Right lobe of liver (tissue), 6 donors: ENCODE results near the gene AMOTL2. TPM values are rescaled to one million over a fixed set of nuclear protein-coding genes. Genes with fewer than 3 reads are reported as not detected.

Experiments
- ATAC-seq, 4 donors: fragments of 200-7000 bp; cut with Tn5 transposase; one replicate each; pipeline ENCODE4 v1.9.1; 2020; ENCODE audit warnings: mild to moderate bottlenecking in 4 of 4, moderate library complexity in 4 of 4
- DNase-seq, 3 donors: peaks; one replicate each; pipeline ENCODE4 v3.0.0-alpha.2; 2020
- H3K27ac ChIP-seq, 3 donors: fragments of 200-600 bp; one replicate each; pipeline ENCODE4 v1.8.0; 2022
- H3K27me3 ChIP-seq, 2 donors: fragments of 200-600 bp; one replicate each; pipeline ENCODE4 v1.8.0; 2022
- H3K36me3 ChIP-seq, 4 donors: fragments of 200-600 bp; sonication (generic) in 1 of 4; one replicate each; pipeline versions ENCODE4 v1.5.1 to v1.8.0; 2017 to 2022; ENCODE audit warnings: control low read depth in 1 of 4
- H3K4me1 ChIP-seq, 4 donors: fragments of 200-600 bp; sonication (generic) in 1 of 4; one replicate each; pipeline versions ENCODE4 v1.5.1 to v1.8.0; 2017 to 2022; ENCODE audit warnings: control low read depth in 1 of 4
- H3K4me3 ChIP-seq, 3 donors: fragments of 200-600 bp; one replicate each; pipeline ENCODE4 v1.8.0; 2022
- H3K9me3 ChIP-seq, 4 donors: fragments of 200-600 bp; sonication (generic) in 1 of 4; one replicate each; pipeline versions ENCODE4 v1.5.1 to v1.8.0; 2017 to 2022; ENCODE audit warnings: control low read depth in 1 of 4
- POLR2A ChIP-seq: fragments of 450-650 bp; IDR thresholded peaks from one replicate; pipeline ENCODE4 v1.6.1; 2017; ENCODE audit warnings: antibody characterized with exemption, mild to moderate bottlenecking
- WGBS: methylation state at CpG from one replicate; pipeline ENCODE4 v1.1.6; 2018; ENCODE audit warnings: low coverage, low lambda C conversion rate; ENCODE audit not compliant: insufficient coverage; ENCODE audit errors: missing lambda C conversion rate; 5-methylcytosine and 5-hydroxymethylcytosine counted together
- intact Hi-C, 2 donors: fragments of 100-400 bp; cut with DNase I; formaldehyde crosslinking; loops; one replicate each; pipeline versions ENCODE4 v1.11.2 to v1.14.1; 2022
- total RNA-seq, 6 experiments: library from RNA; depleted of rRNA in 2 of 6; stranded (reverse); fragments of >200 nt in 2 of 6; fragmentation: NEBNext Ultra II Directional in 3 of 6; extraction: Animal tissue kit (Norgen Biotek cat#: 25700) in 3 of 6; gene quantifications; one replicate each; pipeline versions ENCODE4 v1.1.0 to v1.2.4, GENCODE V29; 2016 to 2023
- TF ChIP-seq, protein P1 (sequence below), 4 donors: fragments of 200-600 bp in 3 of 4; fragments of 450-650 bp in 1 of 4; IDR thresholded peaks; one replicate each; pipeline versions ENCODE4 v1.5.1 to v1.8.0; 2016 to 2022; ENCODE audit warnings: antibody characterized with exemption in 4 of 4, mild to moderate bottlenecking in 2 of 4
- donor health status: DM: no; HTN: yes; CAD: no.
- donor health status: DM: no; HTN: no; CAD: no.
- donor health status: DM: no; HTN: no; CAD: no.
- donor health status: DM: no; HTN: yes; CAD: no.
- donor health status: DM: no; HTN: yes; CAD: no.

AMOTL2 gene
- total RNA-seq, 6 experiments from 2014 or later: 18.0 to 33.3 (median 21.8) TPM

DNA sequence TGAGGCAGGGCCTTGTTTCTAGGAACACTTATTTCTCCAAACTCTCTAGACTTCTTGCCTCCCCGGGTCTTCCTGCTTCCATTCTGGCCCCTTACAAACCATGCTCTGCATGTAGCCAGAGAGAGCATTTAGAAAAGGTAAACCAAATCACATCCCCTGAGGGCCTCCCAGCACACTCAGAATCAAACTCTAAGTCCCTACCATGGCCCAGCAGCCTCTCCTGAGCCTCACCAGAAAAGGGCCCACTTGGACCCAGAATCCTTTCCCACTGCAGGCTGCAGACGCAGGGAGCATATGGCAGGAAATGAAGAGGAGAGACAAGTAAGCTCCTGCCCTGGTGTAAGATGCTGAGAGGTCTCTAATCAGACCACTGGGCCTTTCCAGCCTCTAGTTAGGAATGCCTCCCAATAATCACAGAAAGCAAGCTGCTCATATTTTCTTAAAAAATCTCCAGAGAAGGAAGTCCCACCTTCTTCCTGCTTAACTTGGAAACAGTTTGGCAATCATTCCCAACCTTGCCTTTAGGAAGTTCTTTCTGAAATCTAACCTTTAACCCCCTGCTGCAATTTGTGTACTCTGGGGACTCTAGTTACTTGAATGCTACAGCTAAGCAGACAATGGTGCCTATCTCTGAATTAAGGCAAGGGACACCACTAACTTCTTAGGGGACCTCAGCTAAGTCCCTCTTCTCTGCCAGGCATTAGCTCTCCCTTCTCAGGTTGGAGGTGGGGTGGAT lies 4.2 kb downstream of the AMOTL2 start:
- TF ChIP-seq, protein P1, sequence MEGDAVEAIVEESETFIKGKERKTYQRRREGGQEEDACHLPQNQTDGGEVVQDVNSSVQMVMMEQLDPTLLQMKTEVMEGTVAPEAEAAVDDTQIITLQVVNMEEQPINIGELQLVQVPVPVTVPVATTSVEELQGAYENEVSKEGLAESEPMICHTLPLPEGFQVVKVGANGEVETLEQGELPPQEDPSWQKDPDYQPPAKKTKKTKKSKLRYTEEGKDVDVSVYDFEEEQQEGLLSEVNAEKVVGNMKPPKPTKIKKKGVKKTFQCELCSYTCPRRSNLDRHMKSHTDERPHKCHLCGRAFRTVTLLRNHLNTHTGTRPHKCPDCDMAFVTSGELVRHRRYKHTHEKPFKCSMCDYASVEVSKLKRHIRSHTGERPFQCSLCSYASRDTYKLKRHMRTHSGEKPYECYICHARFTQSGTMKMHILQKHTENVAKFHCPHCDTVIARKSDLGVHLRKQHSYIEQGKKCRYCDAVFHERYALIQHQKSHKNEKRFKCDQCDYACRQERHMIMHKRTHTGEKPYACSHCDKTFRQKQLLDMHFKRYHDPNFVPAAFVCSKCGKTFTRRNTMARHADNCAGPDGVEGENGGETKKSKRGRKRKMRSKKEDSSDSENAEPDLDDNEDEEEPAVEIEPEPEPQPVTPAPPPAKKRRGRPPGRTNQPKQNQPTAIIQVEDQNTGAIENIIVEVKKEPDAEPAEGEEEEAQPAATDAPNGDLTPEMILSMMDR (IDR thresholded peaks at IDR 0.05): no peak
- TF ChIP-seq POLR2A: no peak
- no peaks in the 10 kb centered on the region for H3K27me3 ChIP-seq
- intact Hi-C loops: loop anchor here in 1 of 2 donors (5.0 kb wide), 1 partner anchor 58 kb away; no protein-coding TSS in a partner anchor
- H3K36me3 ChIP-seq: peaks cover 0 to 62% (median 31%) of the 10 kb centered on the region in 4 donors
- 63% methylated on average over 2 of the region's 2 CpGs for WGBS
- H3K4me1 ChIP-seq: peaks cover 0 to 36% (median 17%) of the 10 kb centered on the region in 4 donors
- ATAC-seq (no peak), DNase-seq (peak in 1 of 3 donors; percentile 37)
- no peaks in the 10 kb centered on the region for H3K9me3 ChIP-seq
- H3K27ac ChIP-seq: peak overlapping the region in 1 of 3 donors; percentile 19
- peak overlapping the region in 1 of 3 donors; percentile 8 for H3K4me3 ChIP-seq

GRCh38 chr3:134369231-134369741 lies 5.0 kb downstream of the AMOTL2 start:
- intact Hi-C loops: loop anchor here in 1 of 2 donors (5.0 kb wide), 1 partner anchor 57 kb away; no protein-coding TSS in a partner anchor
- Histone ChIP-seq H3K27me3 (no peaks in the 10 kb centered on the region), H3K4me3 (no peak overlapping the region), H3K36me3 (peaks cover 0 to 62% (median 31%) of the 10 kb centered on the region in 4 donors), H3K4me1 (peaks cover 0 to 43% (median 20%) of the 10 kb centered on the region in 4 donors), H3K9me3 (no peaks in the 10 kb centered on the region), H3K27ac (peak overlapping the region in 1 of 3 donors; percentile 33)
- ATAC-seq (no peak), DNase-seq (no peak)
- no peak for TF ChIP-seq POLR2A
- TF ChIP-seq, protein P1 (IDR thresholded peaks at IDR 0.05): no peak
- WGBS: 47% methylated on average over 10 of the region's 10 CpGs

DNA sequence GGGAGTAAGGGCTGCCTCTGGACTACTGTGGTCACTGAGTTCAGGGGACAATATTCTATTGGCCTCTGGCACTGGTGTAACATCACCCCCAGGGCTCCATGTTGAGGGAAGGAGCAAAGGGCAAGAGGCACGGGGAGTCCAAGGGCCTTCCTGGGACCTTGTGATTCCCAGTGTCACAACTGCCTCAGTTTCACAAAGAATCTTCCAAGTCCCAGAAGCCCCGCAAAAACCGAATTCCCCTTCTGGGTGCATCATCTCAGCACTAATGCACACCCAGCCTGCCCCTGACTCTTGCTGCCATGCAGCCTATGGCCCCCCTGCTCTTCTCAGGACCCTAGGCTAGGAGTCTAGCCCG lies 5.5 kb downstream of the AMOTL2 start:
- no peak for TF ChIP-seq POLR2A
- TF ChIP-seq, protein P1 (IDR thresholded peaks at IDR 0.05): no peak
- H3K27me3 ChIP-seq: no peaks in the 10 kb centered on the region
- H3K27ac ChIP-seq: peak overlapping the region in 1 of 3 donors; percentile 33
- intact Hi-C loops: loop anchor here in 1 of 2 donors (5.0 kb wide), 1 partner anchor 56 kb away; no protein-coding TSS in a partner anchor
- H3K9me3 ChIP-seq: no peaks in the 10 kb centered on the region
- DNase-seq: no peak
- no peak for ATAC-seq
- H3K4me1 ChIP-seq: peaks cover 0 to 48% (median 21%) of the 10 kb centered on the region in 4 donors
- H3K36me3 ChIP-seq: peaks cover 0 to 62% (median 31%) of the 10 kb centered on the region in 4 donors
- WGBS: 75% methylated on average over 1 of the region's 4 CpGs
- no peak overlapping the region for H3K4me3 ChIP-seq

DNA sequence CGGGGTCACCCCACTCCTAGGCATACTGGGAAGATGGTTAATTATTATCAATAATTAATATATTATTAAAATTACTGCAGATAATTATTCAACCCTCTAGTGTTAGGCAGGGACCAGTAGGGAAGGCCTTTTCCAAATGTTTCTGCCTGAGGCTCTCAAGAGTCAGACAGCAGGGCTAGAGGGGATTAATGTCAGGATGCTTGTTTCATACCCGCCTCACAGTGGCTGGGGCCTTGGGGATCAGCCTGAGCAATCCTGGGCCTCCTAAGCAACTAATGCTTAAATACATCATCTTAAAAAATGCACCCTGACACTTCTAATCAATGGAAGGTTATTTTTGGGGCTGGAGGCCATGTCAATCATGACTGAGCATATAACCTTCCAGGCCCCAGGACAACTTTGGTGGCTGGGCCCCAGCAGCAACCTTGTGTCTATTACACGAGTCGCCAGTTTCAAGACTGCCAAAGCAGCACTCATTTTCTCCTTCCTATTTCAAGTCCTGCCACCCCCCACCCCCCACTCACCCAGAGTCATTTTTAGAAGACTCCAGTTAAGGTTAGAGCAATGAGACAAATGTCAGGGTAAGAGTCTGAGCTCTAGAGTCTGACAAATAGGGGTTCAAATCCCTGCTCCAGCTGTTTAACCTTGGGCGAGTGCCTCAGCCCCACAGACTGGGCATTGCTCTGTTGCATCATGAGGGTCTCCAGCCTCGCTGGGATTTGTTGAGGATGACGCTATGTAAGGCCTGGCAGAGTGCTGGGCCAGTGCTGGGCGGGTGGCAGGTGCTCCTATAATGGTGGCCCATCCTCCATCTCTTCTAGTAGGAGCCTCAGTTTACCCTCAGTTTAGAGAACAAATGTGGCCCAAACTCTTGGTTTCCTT lies 6.1 kb downstream of the AMOTL2 start:
- Histone ChIP-seq H3K27ac (no peak overlapping the region), H3K4me1 (peaks cover 0 to 53% (median 23%) of the 10 kb centered on the region in 4 donors), H3K27me3 (no peaks in the 10 kb centered on the region), H3K4me3 (no peak overlapping the region), H3K36me3 (peaks cover 0 to 65% (median 33%) of the 10 kb centered on the region in 4 donors), H3K9me3 (no peaks in the 10 kb centered on the region)
- no peak for TF ChIP-seq POLR2A
- TF ChIP-seq, protein P1 (IDR thresholded peaks at IDR 0.05): no peak
- ATAC-seq: no peak
- DNase-seq: peak in 1 of 3 donors; percentile 28
- intact Hi-C loops: loop anchor here in 1 of 2 donors (5.0 kb wide), 1 partner anchor 56 kb away; no protein-coding TSS in a partner anchor
- WGBS: 80% methylated on average over 7 of the region's 8 CpGs
